ENCODE measurements around the gene CHRND.

Gene CHRND

GRCh38 chr2:232534940-232535651 lies 9.1 kb downstream of the CHRND start:
- Histone ChIP-seq H3K4me2 (ENCODE audit: insufficient read depth, low read length) (no peak overlapping the region), H3K36me3 (ENCODE audit: insufficient read depth, low read length) (no peaks in the 10 kb centered on the region)

GRCh38 chr2:232535761-232536530 lies 10.0 kb downstream of the CHRND start:
- H4K20me1 ChIP-seq (ENCODE audit: insufficient read depth, low read length): no peaks in the 10 kb centered on the region
- no peaks in the 10 kb centered on the region for H3K36me3 ChIP-seq (ENCODE audit: insufficient read depth, low read length)
- no peak for TF ChIP-seq EZH2 (IDR thresholded peaks at IDR 0.05; ENCODE audit: borderline replicate concordance, low read depth, low read length, severe bottlenecking)
- no peak overlapping the region for H3K9ac ChIP-seq (ENCODE audit: low read depth, low read length)
- peaks cover 2% of the 10 kb centered on the region for H3K9me3 ChIP-seq (ENCODE audit: insufficient read depth, low read length, severe bottlenecking)
- no peak for DNase-seq
- H2AFZ ChIP-seq (ENCODE audit: low read depth, low read length): no peak overlapping the region
- no peaks in the 10 kb centered on the region for H3K79me2 ChIP-seq (ENCODE audit: insufficient read depth, low read length)
- no peak overlapping the region for H3K27ac ChIP-seq (ENCODE audit: low read length)
- H3K4me3 ChIP-seq (ENCODE audit: low read depth in 1 of 2, low read length in 2 of 2): no peak overlapping the region
- H3K4me2 ChIP-seq (ENCODE audit: insufficient read depth, low read length): no peak overlapping the region
- no peak for ATAC-seq (ENCODE audit: insufficient read depth, low read depth)
- no peaks in the 10 kb centered on the region for H3K27me3 ChIP-seq (ENCODE audit: insufficient read depth, low read length, poor library complexity)
- no peaks in the 10 kb centered on the region for H3K4me1 ChIP-seq (ENCODE audit: insufficient read depth, low read length)

More at GRCh38 chr2:232534940-232535651, 9.1 kb downstream of the CHRND start:
- Histone ChIP-seq H2AFZ (ENCODE audit: low read depth, low read length) (no peak overlapping the region), H3K27me3 (ENCODE audit: insufficient read depth, low read length, poor library complexity) (no peaks in the 10 kb centered on the region), H3K27ac (ENCODE audit: low read length) (no peak overlapping the region), H3K9ac (ENCODE audit: low read depth, low read length) (no peak overlapping the region), H3K4me1 (ENCODE audit: insufficient read depth, low read length) (no peaks in the 10 kb centered on the region), H3K9me3 (ENCODE audit: insufficient read depth, low read length, severe bottlenecking) (peaks cover 2% of the 10 kb centered on the region), H4K20me1 (ENCODE audit: insufficient read depth, low read length) (no peaks in the 10 kb centered on the region), H3K4me3 (ENCODE audit: low read depth in 1 of 2, low read length in 2 of 2) (no peak overlapping the region), H3K79me2 (ENCODE audit: insufficient read depth, low read length) (no peaks in the 10 kb centered on the region)
- no peak for ATAC-seq (ENCODE audit: insufficient read depth, low read depth)
- TF ChIP-seq CTCF (IDR thresholded peaks at IDR 0.05; ENCODE audit: borderline replicate concordance, extremely low read depth, low read length, poor library complexity, severe bottlenecking): no peak
- TF ChIP-seq EZH2 (IDR thresholded peaks at IDR 0.05; ENCODE audit: borderline replicate concordance, low read depth, low read length, severe bottlenecking): no peak
- no peak for DNase-seq

- H3K4me3 ChIP-seq (ENCODE audit: low read depth in 1 of 2, low read length in 2 of 2): no peak overlapping the region
- ATAC-seq (ENCODE audit: insufficient read depth, low read depth) (no peak), DNase-seq (no peak)
- no peaks in the 10 kb centered on the region for H3K79me2 ChIP-seq (ENCODE audit: insufficient read depth, low read length)
- no peaks in the 10 kb centered on the region for H3K4me1 ChIP-seq (ENCODE audit: insufficient read depth, low read length)
- H3K36me3 ChIP-seq (ENCODE audit: insufficient read depth, low read length): no peaks in the 10 kb centered on the region
- H3K4me2 ChIP-seq (ENCODE audit: insufficient read depth, low read length): no peak overlapping the region
- peaks cover 2% of the 10 kb centered on the region for H3K9me3 ChIP-seq (ENCODE audit: insufficient read depth, low read length, severe bottlenecking)
- H3K27me3 ChIP-seq (ENCODE audit: insufficient read depth, low read length, poor library complexity): no peaks in the 10 kb centered on the region
- no peak overlapping the region for H3K9ac ChIP-seq (ENCODE audit: low read depth, low read length)
- peaks cover 2% of the 10 kb centered on the region; the same call in 1 of the 2 replicates for H4K20me1 ChIP-seq (ENCODE audit: insufficient read depth, low read length)
- TF ChIP-seq EZH2 (IDR thresholded peaks at IDR 0.05; ENCODE audit: borderline replicate concordance, low read depth, low read length, severe bottlenecking) (no peak), CTCF (IDR thresholded peaks at IDR 0.05; ENCODE audit: borderline replicate concordance, extremely low read depth, low read length, poor library complexity, severe bottlenecking) (peak; percentile 36)
- no peak overlapping the region for H3K27ac ChIP-seq (ENCODE audit: low read length)
- no peak overlapping the region for H2AFZ ChIP-seq (ENCODE audit: low read depth, low read length)
Measured at GRCh38 chr2:232537079-232537478, 11.1 kb downstream of the CHRND start.

GRCh38 chr2:232537499-232537898 lies 11.5 kb downstream of the CHRND start:
- no peak overlapping the region for H3K4me3 ChIP-seq (ENCODE audit: low read depth in 1 of 2, low read length in 2 of 2)
- peaks cover 2% of the 10 kb centered on the region for H3K9me3 ChIP-seq (ENCODE audit: insufficient read depth, low read length, severe bottlenecking)
- no peak overlapping the region for H3K9ac ChIP-seq (ENCODE audit: low read depth, low read length)
- no peak overlapping the region for H3K27ac ChIP-seq (ENCODE audit: low read length)
- no peak overlapping the region for H2AFZ ChIP-seq (ENCODE audit: low read depth, low read length)
- no peaks in the 10 kb centered on the region for H3K36me3 ChIP-seq (ENCODE audit: insufficient read depth, low read length)
- no peak overlapping the region for H3K4me2 ChIP-seq (ENCODE audit: insufficient read depth, low read length)
- DNase-seq (no peak), ATAC-seq (ENCODE audit: insufficient read depth, low read depth) (no peak)
- no peaks in the 10 kb centered on the region for H3K4me1 ChIP-seq (ENCODE audit: insufficient read depth, low read length)
- H4K20me1 ChIP-seq (ENCODE audit: insufficient read depth, low read length): peaks cover 5% of the 10 kb centered on the region; the same call in 1 of the 2 replicates
- H3K27me3 ChIP-seq (ENCODE audit: insufficient read depth, low read length, poor library complexity): no peaks in the 10 kb centered on the region
- TF ChIP-seq EZH2 (IDR thresholded peaks at IDR 0.05; ENCODE audit: borderline replicate concordance, low read depth, low read length, severe bottlenecking) (no peak), CTCF (IDR thresholded peaks at IDR 0.05; ENCODE audit: borderline replicate concordance, extremely low read depth, low read length, poor library complexity, severe bottlenecking) (no peak)
- no peaks in the 10 kb centered on the region for H3K79me2 ChIP-seq (ENCODE audit: insufficient read depth, low read length)
